GM18517 (cell line): Measurements from ENCODE around the gene DMAC2L.
"Not testable (repeated sequence)": the region's sequence is repeated elsewhere in the genome, so short reads cannot be mapped to it uniquely, and the experiment has no call there.

Experiments
- ATAC-seq: cut with Tn5 transposase; IDR thresholded peaks from one replicate; pipeline ENCODE4 v1.9.1; 2021; ENCODE audit warnings: mild to moderate bottlenecking, moderate library complexity; ENCODE audit not compliant: unreplicated experiment

The DMAC2L gene

DNA sequence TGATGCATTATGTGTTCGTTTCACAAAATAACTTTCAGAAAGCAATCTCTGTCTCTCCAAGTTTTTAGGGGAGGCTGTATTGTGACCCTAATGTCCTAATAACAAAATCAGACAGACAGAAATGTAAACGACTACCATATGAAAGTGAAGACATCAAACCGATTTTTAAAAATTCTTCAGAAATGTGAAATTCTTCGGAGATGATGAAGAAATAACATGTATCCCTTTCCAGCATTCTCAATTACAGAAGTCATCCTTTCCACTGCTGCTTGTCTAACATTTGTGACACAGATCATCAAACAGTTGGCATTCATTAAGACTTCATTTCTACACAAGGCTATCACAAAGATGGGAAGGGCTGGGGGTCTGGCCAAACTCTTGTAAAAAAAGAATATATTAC is 41.0 kb downstream of the DMAC2L start:
- no peak for ATAC-seq

DNA sequence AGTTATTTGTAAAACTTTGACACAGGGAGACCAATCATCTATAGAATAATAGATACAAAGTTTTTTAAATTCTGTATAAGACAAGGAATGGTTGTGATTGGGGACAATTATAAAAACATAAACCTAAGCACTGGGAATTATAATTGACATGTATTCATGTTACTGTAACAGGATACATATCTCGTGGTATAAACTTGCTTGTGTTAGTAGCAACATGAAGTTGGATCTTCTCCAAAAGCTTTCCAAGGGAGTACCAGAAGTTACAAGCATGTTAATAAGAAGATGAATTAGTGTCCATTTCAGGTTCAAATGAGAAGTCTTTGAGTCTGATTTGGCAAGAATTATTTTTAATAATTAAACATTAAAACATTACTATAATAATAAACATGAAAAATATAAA is 42.4 kb downstream of the DMAC2L start:
- ATAC-seq, result no peak

DNA sequence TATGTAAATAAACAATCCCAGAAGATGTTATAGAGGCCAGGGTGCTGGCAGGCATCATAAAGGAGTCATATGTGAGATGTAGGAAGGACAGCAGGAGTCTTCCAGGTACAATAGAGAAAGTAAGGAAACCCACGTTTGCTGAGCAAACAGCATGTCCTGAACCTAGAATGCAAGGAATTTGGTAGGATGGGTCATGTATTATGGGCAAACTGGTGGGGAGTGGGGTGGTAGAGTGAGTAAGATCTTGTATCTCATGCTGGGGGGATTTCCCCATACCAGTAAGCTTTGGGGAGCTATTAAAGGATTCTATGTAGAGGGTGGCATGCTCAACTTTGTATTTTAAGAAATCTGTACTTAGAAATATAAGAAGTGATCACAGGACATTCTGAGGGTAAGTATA is 43.6 kb downstream of the DMAC2L start:
- no peak for ATAC-seq

DNA sequence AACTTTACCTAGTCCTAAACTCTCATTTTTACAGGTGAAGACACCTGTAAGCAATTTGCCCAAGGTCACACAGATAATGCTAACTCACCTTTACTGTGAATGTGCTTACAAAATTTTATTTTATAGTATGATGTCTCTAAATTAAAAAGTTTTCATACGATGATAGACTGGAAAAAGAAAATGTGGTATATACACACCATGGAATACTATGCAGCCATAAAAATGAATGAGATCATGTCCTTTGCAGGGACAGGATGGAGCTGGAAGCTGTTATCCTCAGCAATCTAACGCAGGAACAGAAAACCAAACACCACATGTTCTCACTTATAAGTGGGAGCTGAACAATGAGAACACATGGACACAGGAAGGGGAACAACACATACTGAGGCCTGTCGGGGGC is 44.2 kb downstream of the DMAC2L start:
- not testable (repeated sequence) for ATAC-seq

DNA sequence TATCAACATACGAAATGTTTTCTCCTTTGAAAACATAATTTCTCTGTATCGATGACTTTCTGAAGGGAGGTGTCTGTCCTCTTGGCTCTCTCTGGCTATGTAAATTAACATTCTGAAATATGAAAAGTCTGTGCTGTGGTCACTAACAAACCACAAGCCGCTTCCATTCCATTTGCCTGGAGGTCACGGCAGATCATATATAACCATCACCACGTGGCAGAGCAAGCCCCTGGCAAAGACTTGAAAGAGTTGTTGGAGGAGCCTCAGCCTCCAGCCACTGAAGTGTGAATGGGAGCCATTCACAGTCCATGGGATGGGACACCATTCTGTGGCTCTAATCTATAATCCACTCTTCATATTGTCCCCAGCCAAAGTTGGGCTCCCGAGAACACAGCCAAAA is 45.0 kb downstream of the DMAC2L start:
- no peak for ATAC-seq

DNA sequence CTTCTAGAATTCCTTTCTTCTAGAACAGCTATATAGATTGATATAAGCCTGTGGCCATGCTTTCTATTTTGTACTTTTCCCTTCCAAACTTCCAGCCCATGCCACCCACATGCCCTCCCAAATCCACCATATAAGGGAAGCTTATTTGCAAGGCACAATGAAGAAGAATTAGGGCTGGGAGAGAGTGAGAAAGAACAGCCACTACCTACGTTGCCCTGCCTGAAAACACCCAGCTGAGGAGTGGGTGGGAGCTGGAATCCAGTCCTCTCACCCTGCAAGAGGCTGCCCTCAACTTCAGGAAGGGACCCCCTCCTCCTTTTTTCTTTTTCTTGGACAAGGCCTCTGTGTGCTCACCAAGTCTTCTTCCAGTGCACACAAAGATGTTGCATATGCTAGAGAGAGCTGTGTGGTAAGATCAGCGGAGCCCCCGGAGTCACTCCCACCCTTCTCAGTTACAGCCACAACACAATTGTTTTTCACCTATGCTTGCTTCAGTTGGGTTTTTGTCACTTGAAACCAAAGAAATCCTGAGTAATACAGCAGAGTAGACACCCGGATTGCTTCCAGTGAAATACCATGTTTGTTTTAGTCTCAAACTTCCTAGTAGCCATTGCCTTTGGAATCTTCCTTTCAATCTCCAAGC is 45.8 kb downstream of the DMAC2L start:
- no peak for ATAC-seq

DNA sequence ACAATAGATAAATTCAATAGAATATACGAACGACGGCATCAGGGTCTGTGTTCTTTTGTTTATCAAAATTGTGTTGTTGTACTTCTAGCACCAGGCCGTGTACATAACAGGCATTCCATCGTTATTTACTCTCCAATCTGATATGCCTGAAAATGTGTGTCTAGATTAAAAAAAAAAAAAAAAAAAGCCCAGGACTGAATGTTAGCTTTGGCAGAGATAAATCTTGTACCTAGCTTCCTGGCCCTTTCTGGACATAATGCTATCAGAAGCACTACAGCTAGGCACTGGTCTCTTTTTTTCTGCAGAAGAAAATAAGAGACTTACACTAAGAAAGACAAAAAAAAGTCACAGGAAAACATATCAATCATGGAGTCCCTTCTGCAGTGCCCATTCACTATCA is 47.5 kb downstream of the DMAC2L start:
- ATAC-seq, result no peak

DNA sequence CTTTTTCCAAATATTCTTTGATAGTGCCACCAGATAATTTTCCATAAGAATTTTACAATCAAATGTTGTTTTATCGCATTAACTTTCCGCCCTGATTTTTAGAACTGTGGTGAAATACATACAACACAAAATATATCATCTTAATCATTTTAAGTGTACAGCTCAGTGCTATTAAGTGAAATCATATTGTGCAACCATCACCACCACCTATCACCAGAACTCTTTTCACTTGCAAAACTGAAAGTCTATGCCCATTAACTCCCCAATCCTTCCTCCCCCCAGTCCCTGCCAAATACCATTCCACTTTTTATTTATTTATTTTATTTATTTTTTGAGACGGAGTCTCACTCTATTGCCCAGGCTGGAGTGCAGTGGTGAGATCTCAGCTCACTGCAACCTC is 48.0 kb downstream of the DMAC2L start:
- ATAC-seq, result no peak

DNA sequence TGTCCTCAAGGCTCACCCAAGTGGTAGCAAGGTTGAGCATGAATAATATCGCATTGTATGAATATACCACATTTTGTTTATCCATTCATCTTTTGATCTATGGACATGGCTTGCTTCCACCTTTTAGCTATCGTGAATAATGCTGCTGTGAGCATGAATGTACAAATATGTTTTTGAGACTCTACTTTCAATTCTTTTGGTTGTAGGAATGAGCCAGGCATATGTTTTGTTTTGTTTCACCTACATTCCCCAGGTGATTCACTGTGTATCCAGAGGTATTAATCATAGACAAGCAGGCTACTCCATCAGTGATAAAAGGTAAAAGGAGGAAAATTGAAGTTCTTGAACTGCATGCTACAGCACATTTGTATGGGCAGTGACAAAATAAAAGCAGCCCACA is 48.7 kb downstream of the DMAC2L start:
- ATAC-seq, result no peak

DNA sequence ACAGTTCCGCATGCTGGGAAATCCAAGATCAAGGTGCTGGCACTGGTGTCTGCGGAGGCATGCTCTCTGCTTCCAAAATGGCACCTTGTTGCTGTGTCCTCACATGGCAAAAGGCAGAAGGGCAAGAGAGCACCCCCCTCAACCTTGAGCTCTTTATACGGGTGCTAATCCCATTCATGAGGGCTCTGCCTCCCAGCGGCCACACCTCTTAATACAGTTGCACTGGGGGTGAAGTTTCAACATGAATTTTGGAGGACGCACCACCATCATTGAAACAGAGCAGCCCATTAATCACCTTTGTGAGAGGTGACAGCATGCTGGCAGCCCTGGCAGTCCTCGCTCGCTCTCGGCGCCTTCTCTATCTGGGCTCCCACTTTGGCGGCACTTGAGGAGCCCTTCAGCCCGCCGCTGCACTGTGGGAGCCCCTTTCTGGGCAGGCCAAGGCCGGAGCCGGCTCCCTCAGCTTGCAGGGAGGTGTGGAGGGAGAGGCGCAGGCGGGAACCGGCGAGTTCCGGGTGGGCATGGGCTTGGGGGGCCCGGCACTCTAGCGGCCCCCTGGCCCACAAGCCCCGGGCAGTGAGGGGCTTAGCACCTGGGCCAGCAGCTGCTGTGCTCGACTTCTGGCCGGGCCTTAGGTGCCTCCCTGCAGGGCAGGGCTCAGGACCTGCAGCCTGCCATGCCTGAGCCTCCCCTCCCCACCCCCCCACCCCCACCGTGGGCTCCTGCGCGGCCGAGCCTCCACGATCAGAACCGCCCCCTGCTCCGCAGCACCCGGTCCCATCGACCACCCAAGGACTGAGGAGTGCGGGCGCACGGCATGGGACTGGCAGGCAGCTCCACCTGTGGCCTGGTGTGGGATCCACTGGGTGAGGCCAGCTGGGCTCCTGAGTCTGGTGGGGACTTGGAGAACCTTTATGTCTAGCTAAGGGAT is 49.6 kb downstream of the DMAC2L start:
- not testable (repeated sequence) for ATAC-seq

DNA sequence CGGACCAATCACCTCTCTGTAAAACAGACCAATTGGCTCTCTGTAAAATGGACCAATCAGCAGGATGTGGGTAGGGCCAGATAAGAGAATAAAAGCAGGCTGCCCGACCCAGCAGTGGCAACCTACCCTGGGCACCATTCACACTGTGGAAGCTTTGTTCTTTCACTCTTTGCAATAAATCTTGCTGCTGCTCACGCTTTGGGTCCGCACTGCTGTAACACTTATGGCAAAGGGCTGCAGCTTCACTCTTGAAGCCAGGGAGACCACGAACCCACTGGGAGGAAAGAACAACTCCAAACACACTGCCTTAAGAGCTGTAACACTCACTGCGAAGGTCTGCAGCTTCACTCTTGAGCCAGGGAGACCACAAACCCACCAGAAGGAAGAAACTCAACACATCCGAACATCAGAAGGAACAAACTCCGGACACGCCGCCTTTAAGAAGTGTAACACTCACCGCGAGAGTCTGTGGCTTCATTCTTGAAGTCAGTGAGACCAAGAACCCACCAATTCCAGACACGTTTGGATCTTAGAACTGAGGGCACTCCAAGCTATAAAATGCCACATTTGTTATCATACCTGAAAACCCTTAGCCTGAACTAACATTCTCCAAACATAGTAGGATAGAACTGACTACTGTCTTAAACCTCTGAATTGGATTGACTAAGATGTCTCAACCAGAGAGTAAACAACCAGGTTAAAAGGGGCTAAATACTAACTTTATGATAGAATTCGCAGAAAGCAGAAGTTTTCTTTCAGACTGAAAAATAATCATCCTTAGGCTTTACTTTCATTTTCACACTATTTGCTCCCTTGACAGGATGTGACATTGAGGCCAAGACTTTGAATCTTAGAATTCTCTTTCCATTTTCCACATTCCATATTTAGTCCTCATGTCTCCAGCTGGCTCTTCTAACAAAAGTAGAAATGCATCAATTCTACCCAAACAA is 50.9 kb downstream of the DMAC2L start:
- peak; percentile 19 for ATAC-seq

DNA sequence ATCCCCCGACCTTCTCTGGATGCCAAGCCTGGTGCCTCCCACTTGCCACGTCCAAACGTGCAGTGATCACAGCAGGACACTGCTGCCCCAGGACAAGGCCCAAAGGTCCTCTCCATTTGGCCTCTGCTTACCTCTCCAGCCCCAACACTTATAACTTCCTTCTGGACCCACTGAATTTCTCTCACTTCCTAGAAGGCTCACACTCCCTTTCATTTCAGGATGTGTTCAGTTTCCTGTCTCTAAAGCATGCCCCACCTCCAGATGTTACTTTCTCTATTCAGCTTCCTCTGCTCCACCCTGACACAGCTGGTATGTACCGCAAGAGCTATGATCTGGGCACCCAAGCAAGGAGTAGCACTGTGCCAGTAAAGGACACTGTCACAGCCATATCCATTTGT is 51.6 kb downstream of the DMAC2L start:
- peak; percentile 95 for ATAC-seq

DNA sequence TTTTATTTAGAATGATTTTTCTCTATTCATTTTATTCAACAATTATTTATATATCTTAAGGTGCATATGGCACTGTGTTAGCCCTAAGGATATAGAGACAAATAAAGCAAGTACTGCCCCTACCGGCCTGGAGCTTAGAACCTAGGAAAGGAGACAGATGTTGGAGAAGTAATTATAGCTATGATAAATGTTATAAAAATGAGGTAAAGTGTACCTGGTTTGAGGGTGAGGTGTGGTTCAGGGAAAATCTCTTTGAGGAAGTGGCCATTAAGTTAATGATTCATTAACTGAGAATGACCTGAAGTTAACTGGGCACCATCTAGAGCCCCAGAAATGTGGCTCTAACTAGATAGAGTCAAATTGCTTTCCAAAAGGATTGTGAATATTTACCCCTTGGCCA is 52.7 kb downstream of the DMAC2L start:
- no peak for ATAC-seq

DNA sequence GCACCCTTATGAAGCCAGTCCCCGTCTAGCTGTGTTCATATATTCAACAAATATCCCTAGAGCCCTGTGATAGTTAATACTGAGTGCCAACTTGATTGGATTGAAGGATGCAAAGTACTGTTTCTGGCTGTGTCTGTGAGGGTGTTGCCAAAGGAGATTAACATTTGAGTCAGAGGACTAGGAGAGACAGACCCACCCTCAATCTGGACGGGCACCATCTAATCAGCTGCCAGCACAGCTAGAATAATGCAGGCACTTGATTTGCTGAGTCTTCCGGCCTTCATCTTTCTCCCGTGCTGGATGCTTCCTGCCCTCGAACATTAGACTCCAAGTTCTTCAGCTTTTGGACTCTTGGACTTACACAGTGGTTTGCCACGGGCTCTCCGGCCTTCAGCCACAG is 53.4 kb downstream of the DMAC2L start:
- ATAC-seq, result not testable (repeated sequence)

DNA sequence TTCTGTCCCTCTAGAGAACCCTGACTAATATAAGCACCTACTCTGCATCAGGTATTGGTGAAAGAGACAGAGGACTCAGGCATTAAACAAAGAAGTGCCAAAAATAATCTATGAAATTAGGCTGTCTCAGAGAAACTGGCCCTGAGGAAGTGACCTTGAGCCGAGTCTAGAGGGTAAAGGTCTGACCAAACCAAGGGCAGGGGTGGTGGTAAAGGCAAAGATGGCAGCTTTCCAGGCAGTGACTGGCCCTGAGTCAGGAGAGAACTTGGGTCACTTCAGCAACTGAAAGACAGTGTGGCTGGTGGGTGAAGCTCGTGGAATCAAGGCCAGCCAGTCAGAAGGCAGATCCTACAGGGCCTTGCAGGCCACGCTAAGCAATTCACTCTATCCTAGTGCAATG is 54.0 kb downstream of the DMAC2L start:
- no peak for ATAC-seq

DNA sequence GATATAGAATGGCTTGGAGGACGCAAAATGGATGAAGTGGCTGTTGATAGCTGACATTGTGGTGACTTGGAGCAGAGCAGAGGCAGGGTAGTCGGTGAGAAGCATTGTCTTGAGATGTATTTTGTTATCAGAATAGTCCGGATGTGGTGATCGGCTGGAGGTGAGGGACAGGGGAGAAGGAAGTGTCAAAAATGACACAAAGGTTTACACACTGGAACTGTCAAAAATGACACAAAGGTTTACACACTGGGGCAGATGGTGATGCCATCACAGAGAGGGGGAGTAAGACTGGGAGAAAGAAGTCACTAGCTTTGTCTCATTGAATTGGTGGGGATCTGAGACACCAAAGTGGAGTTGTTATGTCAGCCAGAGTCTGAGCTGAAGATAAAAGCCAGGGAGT is 54.5 kb downstream of the DMAC2L start:
- ATAC-seq, result no peak

DNA sequence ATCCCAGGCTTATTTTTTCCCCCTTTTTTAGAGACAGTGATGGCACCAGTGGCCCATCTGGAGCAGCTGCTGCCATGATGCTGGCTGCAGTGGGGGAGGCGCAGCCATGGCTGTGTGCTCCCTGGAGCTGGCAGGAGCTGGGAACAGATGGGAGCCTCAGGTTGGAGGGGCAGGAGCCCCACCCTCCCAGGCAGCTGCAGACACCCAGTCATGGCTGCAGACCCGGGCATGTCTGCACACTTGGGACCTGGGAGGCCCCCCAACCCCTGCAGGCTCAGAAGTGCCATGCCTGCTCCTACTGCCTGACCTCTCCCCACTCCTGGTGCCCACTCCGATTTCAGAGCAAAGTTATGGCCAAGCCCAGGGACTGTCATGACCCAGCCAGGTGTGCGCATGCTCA is 59.4 kb downstream of the DMAC2L start:
- no peak for ATAC-seq

DNA sequence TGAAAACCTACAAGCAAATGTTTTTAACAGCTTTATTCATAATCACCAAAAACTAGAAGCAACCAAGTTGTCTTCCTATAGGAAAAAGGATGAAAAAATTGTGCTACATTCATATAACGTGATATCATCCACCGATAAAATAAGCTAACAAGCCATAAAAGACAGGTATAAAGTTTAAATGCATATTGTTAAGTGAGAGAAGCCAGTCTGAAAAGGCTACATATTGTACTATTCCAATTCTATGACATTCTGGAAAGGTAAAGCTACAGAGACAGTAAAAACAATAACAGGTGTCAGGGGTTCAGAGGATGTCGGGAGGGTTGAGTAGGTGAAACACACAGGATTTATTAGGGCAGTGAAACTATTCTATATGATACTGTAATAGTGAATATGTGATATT is 61.8 kb downstream of the DMAC2L start:
- ATAC-seq, result no peak

DNA sequence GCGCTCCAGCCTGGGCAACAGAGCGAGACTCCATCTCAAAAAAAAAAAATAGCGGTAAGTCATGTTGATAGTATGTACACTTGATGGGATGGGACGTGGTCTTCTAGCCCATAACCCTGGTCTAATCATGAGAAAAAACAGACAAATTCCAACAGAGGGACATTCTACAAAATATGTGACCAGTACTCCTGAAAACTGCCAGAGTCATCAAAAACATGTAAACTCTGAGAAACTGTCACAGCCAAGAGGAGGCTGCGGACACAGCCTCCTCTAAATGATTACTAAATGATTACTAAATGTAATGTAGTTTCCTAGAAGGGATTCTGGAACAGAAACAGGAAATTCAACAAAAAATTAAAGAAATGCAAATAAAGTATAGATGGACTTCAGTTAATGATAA is 63.6 kb downstream of the DMAC2L start:
- ATAC-seq, result no peak
